HepG2 (cell line): ENCODE results near the gene TSPAN17. TPM values are rescaled to one million over a fixed set of nuclear protein-coding genes. Genes with fewer than 3 reads are reported as not detected.

Experiments used
- ATAC-seq: fragments of 200-7000 bp; cut with Tn5 transposase; 3 replicates; pipeline ENCODE4 v1.9.1; 2020; ENCODE audit warnings: mild to moderate bottlenecking, moderate library complexity
- BruUV-seq: library from RNA; stranded (reverse); fragments of 400-500 nt; replicated peaks from 2 replicates; lab custom pipeline; 2021; lab: Mats Ljungman, UMichigan
- CTCF ChIA-PET: fragments of 300-600 bp; formaldehyde crosslinking; extraction: SDS; loops from one replicate; lab custom pipeline; 2021; ENCODE audit warnings: low total read pairs, inconsistent platforms, low intra/inter-chr PET ratio; lab: Yijun Ruan, JAX
- POLR2A ChIA-PET: fragments of 350-600 bp; sonication (Branson Sonifier 250); formaldehyde crosslinking; loops from one replicate; lab custom pipeline; 2020; ENCODE audit warnings: antibody characterized with exemption, inconsistent platforms; lab: Yijun Ruan, JAX
- DNase-seq: peaks from one replicate; pipeline ENCODE4 v3.0.0-alpha.2; 2015; ENCODE audit warnings: low spot score
- FAIRE-seq: peaks from 3 replicates; lab custom pipeline; 2011; peaks lifted over from hg19 to GRCh38; lab: Jason Lieb, UNC
- H2AFZ ChIP-seq: one replicate; pipeline ENCODE4 v1.6.1; 2011; ENCODE audit warnings: low read length, inconsistent platforms
- H3K27ac ChIP-seq: fragments of 300-600 bp; 3 replicates; pipeline ENCODE4 v1.8.0; 2011; ENCODE audit warnings: mixed run types, mild to moderate bottlenecking, mixed read lengths, low read length, inconsistent platforms; ENCODE audit not compliant: insufficient read depth; ENCODE audit errors: extremely low read length
- H3K27me3 ChIP-seq, 2 experiments: fragments of 200-600 bp in 1 of 2; 2 replicates in 1 of 2; 3 replicates in 1 of 2; pipeline versions ENCODE4 v1.6.0 to v1.8.0; 2011; ENCODE audit warnings: low read length in 2 of 2, mild to moderate bottlenecking in 2 of 2, moderate library complexity in 2 of 2, inconsistent platforms in 1 of 2; ENCODE audit not compliant: insufficient read depth in 2 of 2, control insufficient read depth in 1 of 2
- H3K36me3 ChIP-seq, 2 experiments: fragments of 200-600 bp in 1 of 2; replicated peaks in 1 of 2; 2 replicates in 1 of 2; 3 replicates in 1 of 2; pipeline versions ENCODE4 v1.5.1 to v1.8.0; 2011; ENCODE audit warnings: low read length in 2 of 2, inconsistent platforms in 1 of 2; ENCODE audit not compliant: insufficient read depth in 2 of 2, control insufficient read depth in 1 of 2
- H3K4me1 ChIP-seq: 2 replicates; pipeline ENCODE4 v1.5.1; 2012; ENCODE audit warnings: low read length, inconsistent platforms; ENCODE audit not compliant: insufficient read depth
- H3K4me2 ChIP-seq: 2 replicates; pipeline ENCODE4 v1.6.0; 2011; ENCODE audit warnings: low read depth, low read length, inconsistent platforms
- H3K4me3 ChIP-seq, 3 experiments: fragments of 200-600 bp in 1 of 3; sonication (generic), shearing (Covaris generic) in 1 of 3; replicated peaks in 1 of 3; 2 replicates each; pipeline ENCODE4 v1.5.1; 2011 to 2016; ENCODE audit warnings: low read length in 3 of 3, inconsistent platforms in 2 of 3, low read depth in 2 of 3, mild to moderate bottlenecking in 2 of 3, control low read depth in 1 of 3, mixed read lengths in 1 of 3; ENCODE audit not compliant: insufficient read depth in 1 of 3
- H3K79me2 ChIP-seq: one replicate; pipeline ENCODE4 v1.6.1; 2011; ENCODE audit warnings: low read length, inconsistent platforms; ENCODE audit not compliant: insufficient read depth
- H3K9ac ChIP-seq: 2 replicates; pipeline ENCODE4 v1.6.0; 2011; ENCODE audit warnings: mild to moderate bottlenecking, low read depth, low read length, inconsistent platforms; ENCODE audit not compliant: insufficient read depth
- H3K9me3 ChIP-seq: 2 replicates; pipeline ENCODE4 v1.5.1; 2012; ENCODE audit warnings: mild to moderate bottlenecking, low read length
- H4K20me1 ChIP-seq: 2 replicates; pipeline ENCODE4 v1.6.0; 2011; ENCODE audit warnings: inconsistent platforms, mild to moderate bottlenecking, low read length, moderate library complexity; ENCODE audit not compliant: insufficient read depth
- AGO2 ChIP-seq: fragments of 200-400 bp; formaldehyde crosslinking; optimal IDR thresholded peaks from 2 replicates; pipeline ENCODE3; 2017; ENCODE audit warnings: mild to moderate bottlenecking, low read depth, low read length, moderate library complexity
- HOXD1 ChIP-seq: sonication (generic); formaldehyde crosslinking; IDR thresholded peaks from 2 replicates; pipeline ENCODE4 v1.5.0; 2020; ENCODE audit warnings: missing genetic modification reagents
- NFRKB ChIP-seq: fragments of 450-650 bp; IDR thresholded peaks from 2 replicates; pipeline ENCODE4 v1.6.1; 2017
- NR3C1 ChIP-seq: sonication (generic); formaldehyde crosslinking; IDR thresholded peaks from 2 replicates; pipeline ENCODE4 v1.4.0; 2020; ENCODE audit warnings: missing genetic modification reagents
- SOX13 ChIP-seq, 3 experiments: fragments of 450-650 bp in 1 of 3; sonication (generic) in 1 of 3; formaldehyde crosslinking in 1 of 3; IDR thresholded peaks in 2 of 3; conservative IDR thresholded peaks in 1 of 3; 2 replicates each; pipeline versions ENCODE4 v1.5.0 to v1.6.1; 2016 to 2020; ENCODE audit warnings: antibody characterized with exemption in 1 of 3, mild to moderate bottlenecking in 1 of 3, missing compliant biosample characterization in 1 of 3, missing genetic modification reagents in 1 of 3, moderate library complexity in 1 of 3
- ZC3H4 ChIP-seq: sonication (generic); formaldehyde crosslinking; IDR thresholded peaks from 2 replicates; pipeline ENCODE4 v1.4.0; 2020; ENCODE audit warnings: missing genetic modification reagents, borderline replicate concordance
- ZNF10 ChIP-seq: sonication (generic); formaldehyde crosslinking; IDR thresholded peaks from 2 replicates; pipeline ENCODE4 v1.4.0; 2020; ENCODE audit warnings: mild to moderate bottlenecking, low read depth, missing genetic modification reagents, borderline replicate concordance
- ZSCAN31 ChIP-seq: sonication (generic); formaldehyde crosslinking; IDR thresholded peaks from 2 replicates; pipeline ENCODE4 v1.5.0; 2020; ENCODE audit warnings: low read depth, mild to moderate bottlenecking, missing genetic modification reagents
- WGBS: methylation state at CpG from one replicate; pipeline ENCODE4 v1.1.6; 2017; ENCODE audit warnings: low lambda C conversion rate; 5-methylcytosine and 5-hydroxymethylcytosine counted together
- in situ Hi-C: cut with HindIII; loops from 2 replicates; pipeline ENCODE4 v1.10.0; 2017; ENCODE audit warnings: low pct_unique_long_range_greater_than_20kb; ENCODE audit not compliant: extremely low pct_ligation_motif_present
- intact Hi-C: fragments of 100-400 bp; cut with micrococcal nuclease; formaldehyde crosslinking; loops from one replicate; pipeline ENCODE4 v1.10.0; 2022; ENCODE audit not compliant: unreplicated experiment
- polyA plus RNA-seq, 8 experiments: library from polyadenylated mRNA; depleted of rRNA in 3 of 8; stranded (reverse) in 7 of 8; unstranded in 1 of 8; fragments of >200 nt; fragmentation: Illumina TruSeq in 4 of 8; extraction: Trizol in 4 of 8; gene quantifications; 2 replicates each; pipeline versions ENCODE4 v1.2.1 to v1.2.3, GENCODE V29; 2011 to 2016; ENCODE audit warnings: low read depth in 4 of 8, missing spikeins in 1 of 8, mixed read lengths in 1 of 8; ENCODE audit not compliant: insufficient read depth in 1 of 8
- total RNA-seq, 5 experiments: library from RNA; depleted of rRNA; stranded (reverse); fragments of >200 nt; fragmentation: Illumina TruSeq; extraction: Trizol; gene quantifications; 2 replicates each; pipeline ENCODE4 v1.2.3, GENCODE V29; 2016; ENCODE audit warnings: low read depth in 1 of 5
- TF ChIP-seq, protein P1 (sequence below): sonication (generic); formaldehyde crosslinking; IDR thresholded peaks from 2 replicates; pipeline ENCODE4 v1.5.1; 2020; ENCODE audit warnings: mild to moderate bottlenecking, moderate library complexity, missing genetic modification reagents

Gene TSPAN17
- total and polyA plus RNA-seq, 2 of the 13 experiments (the other 11 are each of a cell fraction or from before 2014, with no cell fraction given), result 11.5 to 15.0 TPM

DNA sequence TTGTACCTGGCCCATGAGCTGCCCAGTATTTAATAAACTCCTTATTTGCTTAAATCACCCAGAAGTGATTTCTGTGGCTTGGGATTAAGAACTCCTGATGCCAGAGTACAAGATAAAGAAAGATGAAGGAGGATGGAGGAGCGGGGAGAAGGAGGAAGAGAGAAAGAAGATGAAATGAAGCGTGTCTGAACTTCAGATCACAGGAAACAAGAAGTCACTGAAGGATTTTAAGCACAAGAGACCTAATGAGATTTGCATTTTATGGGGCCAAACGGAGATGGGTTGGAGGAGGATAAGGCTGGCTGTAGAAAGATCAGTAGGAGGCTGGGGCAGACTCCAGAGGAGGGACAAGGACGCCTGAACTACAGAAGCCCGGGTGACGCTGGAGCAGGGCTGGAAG is 13.7 kb upstream of the TSPAN17 start:
- TF ChIP-seq, protein P1, sequence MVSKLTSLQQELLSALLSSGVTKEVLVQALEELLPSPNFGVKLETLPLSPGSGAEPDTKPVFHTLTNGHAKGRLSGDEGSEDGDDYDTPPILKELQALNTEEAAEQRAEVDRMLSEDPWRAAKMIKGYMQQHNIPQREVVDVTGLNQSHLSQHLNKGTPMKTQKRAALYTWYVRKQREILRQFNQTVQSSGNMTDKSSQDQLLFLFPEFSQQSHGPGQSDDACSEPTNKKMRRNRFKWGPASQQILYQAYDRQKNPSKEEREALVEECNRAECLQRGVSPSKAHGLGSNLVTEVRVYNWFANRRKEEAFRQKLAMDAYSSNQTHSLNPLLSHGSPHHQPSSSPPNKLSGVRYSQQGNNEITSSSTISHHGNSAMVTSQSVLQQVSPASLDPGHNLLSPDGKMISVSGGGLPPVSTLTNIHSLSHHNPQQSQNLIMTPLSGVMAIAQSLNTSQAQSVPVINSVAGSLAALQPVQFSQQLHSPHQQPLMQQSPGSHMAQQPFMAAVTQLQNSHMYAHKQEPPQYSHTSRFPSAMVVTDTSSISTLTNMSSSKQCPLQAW (CRISPR knock-in tag), result no peak
- TF ChIP-seq ZC3H4 (CRISPR knock-in tag) (no peak), NFRKB (no peak), AGO2 (no peak), HOXD1 (CRISPR knock-in tag) (no peak), ZSCAN31 (CRISPR knock-in tag) (no peak), NR3C1 (CRISPR knock-in tag) (no peak), ZNF10 (CRISPR knock-in tag) (no peak), SOX13 (IDR thresholded peaks at IDR 0.05) (no peak), SOX13 (CRISPR knock-in tag; conservative IDR thresholded peaks at IDR 0.05 in 1 of 2, IDR thresholded peaks at IDR 0.05 in 1 of 2) (no peak)
- no TSS peak for BruUV-seq
- H3K4me2 ChIP-seq, result no peak overlapping the region
- CTCF ChIA-PET, result no interaction called here
- H3K9ac ChIP-seq, result no peak overlapping the region
- H3K36me3 ChIP-seq, result no peaks in the 10 kb centered on the region
- in situ Hi-C loops, result no loop called here
- no peak for DNase-seq
- H3K79me2 ChIP-seq, result no peaks in the 10 kb centered on the region
- no peak for ATAC-seq
- FAIRE-seq, result no peak
- intact Hi-C loops, result no loop called here
- POLR2A ChIA-PET, result interaction anchor here (1.8 kb wide), 1 partner anchor 13 kb away, joined by 5 read pairs; the partner anchor contains the start of gene TSPAN17
- peaks cover 20% of the 10 kb centered on the region for H3K4me1 ChIP-seq
- no peaks in the 10 kb centered on the region for H3K9me3 ChIP-seq
- WGBS, result 8% methylated on average over 6 of the region's 6 CpGs
- H3K4me3 ChIP-seq, result no peak overlapping the region
- no peak overlapping the region for H2AFZ ChIP-seq
- H3K27me3 ChIP-seq, result peaks cover 7 to 74% of the 10 kb centered on the region in 2 experiments
- no peak overlapping the region for H3K27ac ChIP-seq
- H4K20me1 ChIP-seq, result no peaks in the 10 kb centered on the region
